AG04450 (cell line): ENCODE results near the gene NDEL1. TPM values are rescaled to one million over a fixed set of nuclear protein-coding genes. Genes with fewer than 3 reads are reported as not detected.

Experiments
- CTCF ChIA-PET: fragments of 300-600, 350-600 bp; formaldehyde crosslinking; extraction: SDS; loops from one replicate; lab custom pipeline; 2022; ENCODE audit warnings: antibody characterized with exemption, inconsistent platforms; lab: Charles Lee
- POLR2A ChIA-PET: fragments of 350-600 bp; formaldehyde crosslinking; extraction: SDS; loops from one replicate; lab custom pipeline; 2021; ENCODE audit warnings: antibody characterized with exemption, inconsistent platforms; lab: Yijun Ruan, JAX
- DNase-seq: peaks from one replicate; pipeline ENCODE4 v3.0.0-alpha.2; 2011; ENCODE audit warnings: low read depth, low spot score
- H3K27ac ChIP-seq: one replicate; pipeline ENCODE4 v1.5.1; 2012; ENCODE audit warnings: low read depth, low read length, control low read depth
- H3K27me3 ChIP-seq: one replicate; pipeline ENCODE4 v1.6.0; 2012; ENCODE audit warnings: low read length; ENCODE audit not compliant: control insufficient read depth, insufficient read depth
- H3K4me3 ChIP-seq: 2 replicates; pipeline ENCODE4 v1.5.1; 2011; ENCODE audit warnings: mild to moderate bottlenecking, low read depth, low read length, control low read depth
- H3K9me3 ChIP-seq: 2 replicates; pipeline ENCODE4 v1.5.1; 2012; ENCODE audit warnings: low read length; ENCODE audit not compliant: control insufficient read depth, insufficient read depth
- polyA plus RNA-seq: library from polyadenylated mRNA; depleted of rRNA; stranded (reverse); fragments of >200 nt; gene quantifications from 2 replicates; pipeline ENCODE4 v1.2.3, GENCODE V29; 2011
- TF ChIP-seq, protein P1 (sequence below): IDR thresholded peaks from 2 replicates; pipeline ENCODE4 v1.5.1; 2011; ENCODE audit warnings: low read depth, low read length, control low read depth, inconsistent platforms

NDEL1 gene
- polyA plus RNA-seq, 1 experiment: 74.7 TPM

- Histone ChIP-seq H3K27ac (no peak overlapping the region), H3K9me3 (no peaks in the 10 kb centered on the region), H3K4me3 (no peak overlapping the region), H3K27me3 (no peaks in the 10 kb centered on the region)
- TF ChIP-seq, protein P1, sequence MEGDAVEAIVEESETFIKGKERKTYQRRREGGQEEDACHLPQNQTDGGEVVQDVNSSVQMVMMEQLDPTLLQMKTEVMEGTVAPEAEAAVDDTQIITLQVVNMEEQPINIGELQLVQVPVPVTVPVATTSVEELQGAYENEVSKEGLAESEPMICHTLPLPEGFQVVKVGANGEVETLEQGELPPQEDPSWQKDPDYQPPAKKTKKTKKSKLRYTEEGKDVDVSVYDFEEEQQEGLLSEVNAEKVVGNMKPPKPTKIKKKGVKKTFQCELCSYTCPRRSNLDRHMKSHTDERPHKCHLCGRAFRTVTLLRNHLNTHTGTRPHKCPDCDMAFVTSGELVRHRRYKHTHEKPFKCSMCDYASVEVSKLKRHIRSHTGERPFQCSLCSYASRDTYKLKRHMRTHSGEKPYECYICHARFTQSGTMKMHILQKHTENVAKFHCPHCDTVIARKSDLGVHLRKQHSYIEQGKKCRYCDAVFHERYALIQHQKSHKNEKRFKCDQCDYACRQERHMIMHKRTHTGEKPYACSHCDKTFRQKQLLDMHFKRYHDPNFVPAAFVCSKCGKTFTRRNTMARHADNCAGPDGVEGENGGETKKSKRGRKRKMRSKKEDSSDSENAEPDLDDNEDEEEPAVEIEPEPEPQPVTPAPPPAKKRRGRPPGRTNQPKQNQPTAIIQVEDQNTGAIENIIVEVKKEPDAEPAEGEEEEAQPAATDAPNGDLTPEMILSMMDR: no peak
- POLR2A ChIA-PET: no interaction called here
- CTCF ChIA-PET: interaction anchor here (1.6 kb wide), 1 partner anchor 35 kb away, joined by 5 read pairs; no protein-coding TSS in a partner anchor
- DNase-seq: no peak
Measured at GRCh38 chr17:8445536-8445935, 9.9 kb downstream of the NDEL1 start.

GRCh38 chr17:8447799-8448198 is 12.1 kb downstream of the NDEL1 start:
- Histone ChIP-seq H3K27ac (no peak overlapping the region), H3K4me3 (no peak overlapping the region), H3K9me3 (no peaks in the 10 kb centered on the region), H3K27me3 (no peaks in the 10 kb centered on the region)
- ChIA-PET CTCF (no interaction called here), POLR2A (no interaction called here)
- no peak for DNase-seq
- TF ChIP-seq, protein P1: no peak

- Histone ChIP-seq H3K27ac (no peak overlapping the region), H3K9me3 (no peaks in the 10 kb centered on the region), H3K27me3 (no peaks in the 10 kb centered on the region), H3K4me3 (no peak overlapping the region)
- no peak for DNase-seq
- CTCF ChIA-PET: no interaction called here
- POLR2A ChIA-PET: no interaction called here
- TF ChIP-seq, protein P1: no peak
Measured at GRCh38 chr17:8448310-8448709, 12.6 kb downstream of the NDEL1 start.

- CTCF ChIA-PET: interaction anchor here (0.7 to 1.6 kb wide), 2 partner anchors 42 to 55 kb away, joined by 4 to 5 read pairs; no protein-coding TSS in a partner anchor
- Histone ChIP-seq H3K9me3 (no peaks in the 10 kb centered on the region), H3K27ac (no peak overlapping the region), H3K27me3 (no peaks in the 10 kb centered on the region), H3K4me3 (no peak overlapping the region)
- no peak for DNase-seq
- TF ChIP-seq, protein P1: no peak
- POLR2A ChIA-PET: interaction anchor here (0.6 to 0.7 kb wide), 2 partner anchors 20 to 59 kb away, joined by 4 to 6 read pairs; no protein-coding TSS in a partner anchor
Measured at GRCh38 chr17:8451933-8452614, 16.4 kb downstream of the NDEL1 start.

DNA sequence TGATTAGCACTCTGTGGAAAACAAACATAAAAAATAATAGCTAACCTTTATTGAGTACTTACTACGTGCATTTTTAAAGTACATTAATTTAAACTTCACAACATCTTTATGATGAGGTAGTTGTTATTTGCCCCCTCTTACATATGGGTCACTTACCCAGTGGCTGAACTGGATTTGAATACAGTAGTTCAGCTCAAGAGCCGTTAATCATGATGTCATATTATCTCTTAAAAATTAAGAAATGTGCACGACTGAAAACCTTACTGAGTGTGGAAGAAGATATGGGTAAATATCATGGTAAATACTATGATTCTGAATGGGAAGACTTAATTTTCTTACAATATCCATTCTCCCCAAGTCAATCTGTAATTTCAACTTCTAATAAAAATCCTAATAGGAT is 17.6 kb downstream of the NDEL1 start:
- Histone ChIP-seq H3K4me3 (no peak overlapping the region), H3K27ac (no peak overlapping the region), H3K27me3 (no peaks in the 10 kb centered on the region), H3K9me3 (no peaks in the 10 kb centered on the region)
- ChIA-PET POLR2A (no interaction called here), CTCF (no interaction called here)
- TF ChIP-seq, protein P1: no peak
- DNase-seq: no peak
